Naive thymus-derived CD8-positive, alpha-beta T cell (primary cell): ENCODE data around the gene CCDC178. TPM values are rescaled to one million over a fixed set of nuclear protein-coding genes. Genes with fewer than 3 reads are reported as not detected.

Experiments
- ATAC-seq, 2 donors: fragments of 150-1000 bp; cut with Tn5 transposase in 1 of 2; sonication (Bioruptor Pico), chemical (Tn5 transposase) in 1 of 2; 1 replicate in 1 of 2; 2 replicates in 1 of 2; pipeline ENCODE4 v1.10.0; 2021; ENCODE audit warnings: mild to moderate bottlenecking in 2 of 2, moderate library complexity in 2 of 2
- POLR2A ChIA-PET: fragments of 350-600 bp; sonication (Branson Sonifier 250); formaldehyde crosslinking; loops from one replicate; lab custom pipeline; 2021; ENCODE audit warnings: antibody characterized with exemption; lab: Charles Lee
- DNase-seq, 10 donors: peaks; one replicate each; pipeline versions ENCODE4 v3.0.0 to v3.0.0-alpha.2; 2020 to 2022
- H3K27ac Mint-ChIP-seq, 10 donors: one replicate each; pipeline ENCODE4 v1.8.0; 2020 to 2022; ENCODE audit warnings: mild to moderate bottlenecking in 10 of 10, mixed read lengths in 10 of 10, moderate library complexity in 4 of 10, inconsistent platforms in 1 of 10
- H3K27me3 Mint-ChIP-seq, 5 donors: one replicate each; pipeline ENCODE4 v1.8.0; 2021 to 2022; ENCODE audit warnings: mixed read lengths in 5 of 5
- H3K36me3 Mint-ChIP-seq, 3 donors: one replicate each; pipeline ENCODE4 v1.8.0; 2020 to 2022; ENCODE audit warnings: mixed read lengths in 3 of 3, mild to moderate bottlenecking in 2 of 3, inconsistent platforms in 1 of 3
- H3K4me1 Mint-ChIP-seq, 4 donors: one replicate each; pipeline ENCODE4 v1.8.0; 2021 to 2022; ENCODE audit warnings: mixed read lengths in 4 of 4
- H3K4me3 Mint-ChIP-seq, 10 donors: one replicate each; pipeline ENCODE4 v1.8.0; 2020 to 2022; ENCODE audit warnings: mild to moderate bottlenecking in 10 of 10, mixed read lengths in 10 of 10, moderate library complexity in 6 of 10, inconsistent platforms in 1 of 10
- H3K9me3 Mint-ChIP-seq, 9 donors: one replicate each; pipeline ENCODE4 v1.8.0; 2020 to 2022; ENCODE audit warnings: mixed read lengths in 9 of 9, mild to moderate bottlenecking in 3 of 9, inconsistent platforms in 1 of 9, moderate library complexity in 1 of 9
- polyA plus RNA-seq, 3 donors: library from polyadenylated mRNA; unstranded; fragments of 300-500 nt; fragmentation: Illumina TruSeq; gene quantifications; one replicate each; pipeline ENCODE4 v1.2.3, GENCODE V29; 2021
- total RNA-seq, 8 experiments: library from RNA in 2 of 8; stranded (reverse) in 2 of 8; gene quantifications; one replicate each; pipeline ENCODE4 v1.2.3 and lab custom pipeline; 2021 to 2026

Gene CCDC178
- total and polyA plus RNA-seq, 5 experiments from 2014 or later = not detected

DNA sequence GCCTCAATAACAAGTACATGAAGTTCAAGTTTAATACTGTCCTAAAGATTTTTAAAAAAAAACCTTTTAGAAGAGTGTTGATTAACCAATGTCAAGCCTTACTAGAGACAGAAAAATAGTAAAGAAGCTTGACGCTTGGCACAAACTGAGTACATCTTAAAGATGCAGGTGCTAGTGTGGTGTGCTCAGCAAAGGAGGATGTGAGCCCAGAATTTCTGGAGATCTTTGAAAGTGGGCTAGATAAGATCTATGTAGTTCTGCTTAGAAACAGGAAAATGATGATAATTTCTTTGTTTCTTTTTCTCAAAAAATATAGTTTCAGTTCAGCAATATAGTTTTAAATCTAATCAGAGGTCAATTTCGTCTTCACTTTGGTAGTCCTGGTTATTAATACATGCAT, 549.4 kb downstream of the CCDC178 start:
- DNase-seq = no peak
- POLR2A ChIA-PET = no interaction called here
- Mint-ChIP-seq H3K4me1 (peaks cover 0 to 6% (median 0%) of the 10 kb centered on the region in 4 donors), H3K27me3 (no peaks in the 10 kb centered on the region), H3K36me3 (no peaks in the 10 kb centered on the region), H3K4me3 (no peak overlapping the region), H3K27ac (no peak overlapping the region), H3K9me3 (peaks cover 0 to 2% (median 0%) of the 10 kb centered on the region in 9 donors)
- ATAC-seq = no peak

- peaks cover 0 to 4% (median 0%) of the 10 kb centered on the region in 9 donors for H3K9me3 Mint-ChIP-seq
- H3K27ac Mint-ChIP-seq = no peak overlapping the region
- H3K4me3 Mint-ChIP-seq = no peak overlapping the region
- no peak for ATAC-seq
- H3K27me3 Mint-ChIP-seq = peaks cover 0 to 4% (median 0%) of the 10 kb centered on the region in 5 donors
- DNase-seq = no peak
- peaks cover 0 to 10% (median 0%) of the 10 kb centered on the region in 4 donors for H3K4me1 Mint-ChIP-seq
- peaks cover 0 to 2% (median 0%) of the 10 kb centered on the region in 3 donors for H3K36me3 Mint-ChIP-seq
- POLR2A ChIA-PET = no interaction called here
Measured at GRCh38 chr18:32889615-32890593, 550.6 kb downstream of the CCDC178 start.

GRCh38 chr18:32888306-32888705, 552.2 kb downstream of the CCDC178 start:
- POLR2A ChIA-PET = no interaction called here
- peaks cover 0 to 21% (median 0%) of the 10 kb centered on the region in 4 donors for H3K4me1 Mint-ChIP-seq
- H3K27ac Mint-ChIP-seq = no peak overlapping the region
- H3K4me3 Mint-ChIP-seq = no peak overlapping the region
- no peak for ATAC-seq
- H3K9me3 Mint-ChIP-seq = peaks cover 0 to 4% (median 0%) of the 10 kb centered on the region in 9 donors
- DNase-seq = no peak
- peaks cover 0 to 2% (median 0%) of the 10 kb centered on the region in 3 donors for H3K36me3 Mint-ChIP-seq
- peaks cover 0 to 4% (median 0%) of the 10 kb centered on the region in 5 donors for H3K27me3 Mint-ChIP-seq

Other genes starting within 250 kb of the CCDC178 start
- not detected for gene ASXL3, start 137.5 kb upstream of the CCDC178 start, total RNA-seq
- gene ASXL3, start 137.5 kb upstream of the CCDC178 start, polyA plus RNA-seq = not detected